ENCODE data around the gene DICER1. TPM values are rescaled to one million over a fixed set of nuclear protein-coding genes. Genes with fewer than 3 reads are reported as not detected.
"Not testable (repeated sequence)": the region's sequence is repeated elsewhere in the genome, so short reads cannot be mapped to it uniquely, and the experiment has no call there.

Gene DICER1
- total and polyA plus RNA-seq, 2 experiments from 2014 or later = 21.4 to 59.2 TPM

DNA sequence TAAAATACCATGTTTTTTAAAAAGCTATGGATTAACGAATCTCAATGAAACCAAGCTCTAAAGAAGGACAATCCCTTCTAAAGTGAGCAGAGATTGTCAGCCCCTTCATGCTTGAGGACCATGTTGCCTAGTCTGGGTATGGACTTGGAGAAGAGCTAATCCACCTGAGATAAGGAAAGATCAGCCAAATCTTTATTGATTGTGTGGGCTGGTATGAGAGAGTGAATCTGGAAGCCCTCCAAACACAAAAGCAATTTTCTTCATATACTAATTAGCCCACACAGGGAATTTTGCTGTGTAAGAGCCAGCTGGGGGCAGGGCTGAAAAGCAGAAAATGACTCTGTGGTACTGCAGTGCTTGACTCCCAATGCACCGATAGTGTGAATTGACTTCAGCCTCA is 47.4 kb upstream of the DICER1 start:
- no peak for TF ChIP-seq CTCF (conservative IDR thresholded peaks at IDR 0.05; ENCODE audit: low read depth in 2 of 2)
- no peak for TF ChIP-seq POLR2AphosphoS5 (IDR thresholded peaks at IDR 0.05; ENCODE audit: low read depth)
- TF ChIP-seq ZNF331 (CRISPR knock-in tag; IDR thresholded peaks at IDR 0.05; ENCODE audit: low read depth) = no peak
- no peak for TF ChIP-seq STAT1 (IDR thresholded peaks at IDR 0.05; ENCODE audit: unreplicated experiment)
- no peak for TF ChIP-seq EZH2phosphoT487 (IDR thresholded peaks at IDR 0.05; ENCODE audit: unreplicated experiment)
- TF ChIP-seq, protein P1, sequence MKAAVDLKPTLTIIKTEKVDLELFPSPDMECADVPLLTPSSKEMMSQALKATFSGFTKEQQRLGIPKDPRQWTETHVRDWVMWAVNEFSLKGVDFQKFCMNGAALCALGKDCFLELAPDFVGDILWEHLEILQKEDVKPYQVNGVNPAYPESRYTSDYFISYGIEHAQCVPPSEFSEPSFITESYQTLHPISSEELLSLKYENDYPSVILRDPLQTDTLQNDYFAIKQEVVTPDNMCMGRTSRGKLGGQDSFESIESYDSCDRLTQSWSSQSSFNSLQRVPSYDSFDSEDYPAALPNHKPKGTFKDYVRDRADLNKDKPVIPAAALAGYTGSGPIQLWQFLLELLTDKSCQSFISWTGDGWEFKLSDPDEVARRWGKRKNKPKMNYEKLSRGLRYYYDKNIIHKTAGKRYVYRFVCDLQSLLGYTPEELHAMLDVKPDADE (IDR thresholded peaks at IDR 0.05) = no peak
- TF ChIP-seq ZNF114 (CRISPR knock-in tag; IDR thresholded peaks at IDR 0.05) = no peak
- no peak for TF ChIP-seq CREB1 (CRISPR knock-in tag; IDR thresholded peaks at IDR 0.05; ENCODE audit: low read depth)
- TF ChIP-seq EZH2 (IDR thresholded peaks at IDR 0.05; ENCODE audit: low read depth, unreplicated experiment) = no peak
- TF ChIP-seq, protein P2, sequence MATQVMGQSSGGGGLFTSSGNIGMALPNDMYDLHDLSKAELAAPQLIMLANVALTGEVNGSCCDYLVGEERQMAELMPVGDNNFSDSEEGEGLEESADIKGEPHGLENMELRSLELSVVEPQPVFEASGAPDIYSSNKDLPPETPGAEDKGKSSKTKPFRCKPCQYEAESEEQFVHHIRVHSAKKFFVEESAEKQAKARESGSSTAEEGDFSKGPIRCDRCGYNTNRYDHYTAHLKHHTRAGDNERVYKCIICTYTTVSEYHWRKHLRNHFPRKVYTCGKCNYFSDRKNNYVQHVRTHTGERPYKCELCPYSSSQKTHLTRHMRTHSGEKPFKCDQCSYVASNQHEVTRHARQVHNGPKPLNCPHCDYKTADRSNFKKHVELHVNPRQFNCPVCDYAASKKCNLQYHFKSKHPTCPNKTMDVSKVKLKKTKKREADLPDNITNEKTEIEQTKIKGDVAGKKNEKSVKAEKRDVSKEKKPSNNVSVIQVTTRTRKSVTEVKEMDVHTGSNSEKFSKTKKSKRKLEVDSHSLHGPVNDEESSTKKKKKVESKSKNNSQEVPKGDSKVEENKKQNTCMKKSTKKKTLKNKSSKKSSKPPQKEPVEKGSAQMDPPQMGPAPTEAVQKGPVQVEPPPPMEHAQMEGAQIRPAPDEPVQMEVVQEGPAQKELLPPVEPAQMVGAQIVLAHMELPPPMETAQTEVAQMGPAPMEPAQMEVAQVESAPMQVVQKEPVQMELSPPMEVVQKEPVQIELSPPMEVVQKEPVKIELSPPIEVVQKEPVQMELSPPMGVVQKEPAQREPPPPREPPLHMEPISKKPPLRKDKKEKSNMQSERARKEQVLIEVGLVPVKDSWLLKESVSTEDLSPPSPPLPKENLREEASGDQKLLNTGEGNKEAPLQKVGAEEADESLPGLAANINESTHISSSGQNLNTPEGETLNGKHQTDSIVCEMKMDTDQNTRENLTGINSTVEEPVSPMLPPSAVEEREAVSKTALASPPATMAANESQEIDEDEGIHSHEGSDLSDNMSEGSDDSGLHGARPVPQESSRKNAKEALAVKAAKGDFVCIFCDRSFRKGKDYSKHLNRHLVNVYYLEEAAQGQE (IDR thresholded peaks at IDR 0.05; ENCODE audit: unreplicated experiment) = no peak
- TF ChIP-seq JUNB (IDR thresholded peaks at IDR 0.05; ENCODE audit: unreplicated experiment) = no peak
- Histone ChIP-seq H3F3A (replicated peaks; ENCODE audit: low read depth) (no peaks in the 10 kb centered on the region), H3K36me3 (ENCODE audit: insufficient read depth) (peaks cover 6% of the 10 kb centered on the region; the same call in 1 of the 2 replicates), H3K9me2 (ENCODE audit: insufficient read depth) (peaks cover 8% of the 10 kb centered on the region; the same call in 1 of the 2 replicates), H3K4me3 (no peak overlapping the region), H3K79me2 (replicated peaks; ENCODE audit: insufficient read depth) (no peaks in the 10 kb centered on the region), H3K4me2 (no peak overlapping the region), H3K27ac (ENCODE audit: low read depth) (no peak overlapping the region), H3K4me1 (ENCODE audit: insufficient read depth) (no peaks in the 10 kb centered on the region), H3K27me3 (ENCODE audit: insufficient read depth) (no peaks in the 10 kb centered on the region), H4K20me1 (replicated peaks; ENCODE audit: insufficient read depth) (no peaks in the 10 kb centered on the region), H2AFZ (no peak overlapping the region)
- Mint-ChIP-seq H3K27me3 (ENCODE audit: insufficient read depth, low read depth, poor library complexity) (peaks cover 6% of the 10 kb centered on the region), H3K9me3 (peaks cover 22% of the 10 kb centered on the region), H3K4me3 (no peak overlapping the region), H3K27ac (no peak overlapping the region), H3K36me3 (ENCODE audit: low read depth) (peaks cover 32% of the 10 kb centered on the region), H3K4me1 (peaks cover 9% of the 10 kb centered on the region)
- DNase-seq (ENCODE audit: low spot score) (no peak), ATAC-seq (no peak)

- not testable (repeated sequence) for H4K20me1 ChIP-seq (replicated peaks; ENCODE audit: insufficient read depth); H3K27me3 Mint-ChIP-seq (ENCODE audit: insufficient read depth, low read depth, poor library complexity); H3K27ac ChIP-seq (ENCODE audit: low read depth); H3F3A ChIP-seq (replicated peaks; ENCODE audit: low read depth); DNase-seq (ENCODE audit: low spot score); H3K4me2 ChIP-seq; H3K4me3 ChIP-seq; H3K9me2 ChIP-seq (ENCODE audit: insufficient read depth); H3K27me3 ChIP-seq (ENCODE audit: insufficient read depth); H3K36me3 ChIP-seq (ENCODE audit: insufficient read depth); H3K79me2 ChIP-seq (replicated peaks; ENCODE audit: insufficient read depth); H3K4me3 Mint-ChIP-seq; H3K27ac Mint-ChIP-seq; ATAC-seq; H2AFZ ChIP-seq
- peaks cover 22% of the 10 kb centered on the region for H3K9me3 Mint-ChIP-seq
- H3K4me1 ChIP-seq (ENCODE audit: insufficient read depth) = peaks cover 18% of the 10 kb centered on the region
- H3K4me1 Mint-ChIP-seq = peaks cover 32% of the 10 kb centered on the region
- peaks cover 32% of the 10 kb centered on the region for H3K36me3 Mint-ChIP-seq (ENCODE audit: low read depth)
Measured at GRCh38 chr14:95201745-95202144, 44.4 kb upstream of the DICER1 start.
